BE2C (cell line): ENCODE data around the gene PLEKHD1.

ENCODE experiments used
- DNase-seq: peaks from one replicate; pipeline ENCODE4 v3.0.0-alpha.2; 2020
- H3K27me3 ChIP-seq: fragments of 250-450 bp; sonication (Bioruptor Pico); 2 replicates; pipeline ENCODE4 v1.5.1; 2020; ENCODE audit warnings: mild to moderate bottlenecking
- H3K36me3 ChIP-seq: fragments of 250-450 bp; sonication (Bioruptor Pico); 2 replicates; pipeline ENCODE4 v1.5.1; 2020; ENCODE audit warnings: mild to moderate bottlenecking
- H3K4me1 ChIP-seq: fragments of 250-450 bp; sonication (Bioruptor Pico); 2 replicates; pipeline ENCODE4 v1.5.1; 2020
- H3K4me3 ChIP-seq: 2 replicates; pipeline ENCODE4 v1.5.1; 2011; ENCODE audit warnings: low read depth, low read length
- H3K9me3 ChIP-seq: fragments of 250-450 bp; sonication (Bioruptor Pico); 2 replicates; pipeline ENCODE4 v1.5.1; 2020
- CTCF ChIP-seq: IDR thresholded peaks from 2 replicates; pipeline ENCODE4 v1.5.1; 2012; ENCODE audit warnings: mild to moderate bottlenecking, low read depth, low read length

Gene PLEKHD1

GRCh38 chr14:69451941-69452340 is 32.6 kb upstream of the PLEKHD1 start:
- H3K27me3 ChIP-seq: no peaks in the 10 kb centered on the region
- peaks cover 7% of the 10 kb centered on the region for H3K36me3 ChIP-seq
- H3K4me1 ChIP-seq: no peaks in the 10 kb centered on the region
- no peak for TF ChIP-seq CTCF
- no peak for DNase-seq
- H3K9me3 ChIP-seq: no peaks in the 10 kb centered on the region; the same call in 1 of the 2 replicates
- H3K4me3 ChIP-seq: no peak overlapping the region

- Histone ChIP-seq H3K27me3 (no peaks in the 10 kb centered on the region), H3K4me1 (no peaks in the 10 kb centered on the region; the same call in 1 of the 2 replicates), H3K4me3 (no peak overlapping the region), H3K36me3 (peaks cover 15% of the 10 kb centered on the region), H3K9me3 (no peaks in the 10 kb centered on the region)
- no peak for DNase-seq
- TF ChIP-seq CTCF: no peak
These were observed 26.2 kb upstream of the PLEKHD1 start for GRCh38 chr14:69458350-69458749.

- no peaks in the 10 kb centered on the region; the same call in 1 of the 2 replicates for H3K4me1 ChIP-seq
- peaks cover 12% of the 10 kb centered on the region for H3K36me3 ChIP-seq
- no peaks in the 10 kb centered on the region for H3K9me3 ChIP-seq
- no peaks in the 10 kb centered on the region for H3K27me3 ChIP-seq
- no peak overlapping the region for H3K4me3 ChIP-seq
- TF ChIP-seq CTCF: no peak
- no peak for DNase-seq
These were observed 25.4 kb upstream of the PLEKHD1 start for GRCh38 chr14:69459122-69459521.

- Histone ChIP-seq H3K9me3 (no peaks in the 10 kb centered on the region), H3K27me3 (no peaks in the 10 kb centered on the region), H3K36me3 (peaks cover 8% of the 10 kb centered on the region; the same call in 1 of the 2 replicates), H3K4me1 (no peaks in the 10 kb centered on the region; the same call in 1 of the 2 replicates), H3K4me3 (no peak overlapping the region)
- peak; percentile 62 for DNase-seq
- peak; percentile 89 for TF ChIP-seq CTCF
These were observed 24.3 kb upstream of the PLEKHD1 start for GRCh38 chr14:69460093-69460701.

- no peak for TF ChIP-seq CTCF
- Histone ChIP-seq H3K4me3 (no peak overlapping the region), H3K36me3 (no peaks in the 10 kb centered on the region), H3K27me3 (no peaks in the 10 kb centered on the region), H3K9me3 (no peaks in the 10 kb centered on the region), H3K4me1 (no peaks in the 10 kb centered on the region; the same call in 1 of the 2 replicates)
- no peak for DNase-seq
These were observed 20.1 kb upstream of the PLEKHD1 start for GRCh38 chr14:69464379-69464778.

GRCh38 chr14:69464829-69465228 is 19.7 kb upstream of the PLEKHD1 start:
- DNase-seq: no peak
- H3K27me3 ChIP-seq: no peaks in the 10 kb centered on the region
- no peak overlapping the region for H3K4me3 ChIP-seq
- no peaks in the 10 kb centered on the region; the same call in 1 of the 2 replicates for H3K4me1 ChIP-seq
- H3K36me3 ChIP-seq: no peaks in the 10 kb centered on the region
- no peaks in the 10 kb centered on the region for H3K9me3 ChIP-seq
- TF ChIP-seq CTCF: no peak
